DND-41 (cell line): ENCODE results near the gene SMAP2.

ENCODE experiments used
- CTCF ChIP-seq: IDR thresholded peaks from 2 replicates; pipeline ENCODE4 v1.5.1; 2012; ENCODE audit warnings: borderline replicate concordance, low read length, moderate library complexity, mild to moderate bottlenecking; ENCODE audit not compliant: poor library complexity, severe bottlenecking; ENCODE audit errors: extremely low read depth
- EZH2 ChIP-seq: IDR thresholded peaks from 3 replicates; pipeline ENCODE4 v1.6.1; 2012; ENCODE audit warnings: borderline replicate concordance, low read depth, mild to moderate bottlenecking, moderate library complexity, low read length, inconsistent platforms; ENCODE audit not compliant: severe bottlenecking

GRCh38 chr1:40399984-40400704 is 26.6 kb downstream of the SMAP2 start:
- TF ChIP-seq CTCF (no peak), EZH2 (no peak)
